ENCODE measurements around the gene STKLD1. TPM values are rescaled to one million over a fixed set of nuclear protein-coding genes. Genes with fewer than 3 reads are reported as not detected.
"Not testable (repeated sequence)": the region's sequence is repeated elsewhere in the genome, so short reads cannot be mapped to it uniquely, and the experiment has no call there.

Gene STKLD1
- total RNA-seq, 1 donor from 2014 or later = 1.3 TPM

GRCh38 chr9:133370685-133371084 is 5.5 kb upstream of the STKLD1 start:
- TF ChIP-seq, protein P1, sequence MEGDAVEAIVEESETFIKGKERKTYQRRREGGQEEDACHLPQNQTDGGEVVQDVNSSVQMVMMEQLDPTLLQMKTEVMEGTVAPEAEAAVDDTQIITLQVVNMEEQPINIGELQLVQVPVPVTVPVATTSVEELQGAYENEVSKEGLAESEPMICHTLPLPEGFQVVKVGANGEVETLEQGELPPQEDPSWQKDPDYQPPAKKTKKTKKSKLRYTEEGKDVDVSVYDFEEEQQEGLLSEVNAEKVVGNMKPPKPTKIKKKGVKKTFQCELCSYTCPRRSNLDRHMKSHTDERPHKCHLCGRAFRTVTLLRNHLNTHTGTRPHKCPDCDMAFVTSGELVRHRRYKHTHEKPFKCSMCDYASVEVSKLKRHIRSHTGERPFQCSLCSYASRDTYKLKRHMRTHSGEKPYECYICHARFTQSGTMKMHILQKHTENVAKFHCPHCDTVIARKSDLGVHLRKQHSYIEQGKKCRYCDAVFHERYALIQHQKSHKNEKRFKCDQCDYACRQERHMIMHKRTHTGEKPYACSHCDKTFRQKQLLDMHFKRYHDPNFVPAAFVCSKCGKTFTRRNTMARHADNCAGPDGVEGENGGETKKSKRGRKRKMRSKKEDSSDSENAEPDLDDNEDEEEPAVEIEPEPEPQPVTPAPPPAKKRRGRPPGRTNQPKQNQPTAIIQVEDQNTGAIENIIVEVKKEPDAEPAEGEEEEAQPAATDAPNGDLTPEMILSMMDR (conservative IDR thresholded peaks at IDR 0.05; ENCODE audit: low read depth, low read length) = no peak
- DNase-seq (ENCODE audit: low read depth) = no peak
- H3K4me3 ChIP-seq (ENCODE audit: low read depth, low read length) = no peak overlapping the region

DNA sequence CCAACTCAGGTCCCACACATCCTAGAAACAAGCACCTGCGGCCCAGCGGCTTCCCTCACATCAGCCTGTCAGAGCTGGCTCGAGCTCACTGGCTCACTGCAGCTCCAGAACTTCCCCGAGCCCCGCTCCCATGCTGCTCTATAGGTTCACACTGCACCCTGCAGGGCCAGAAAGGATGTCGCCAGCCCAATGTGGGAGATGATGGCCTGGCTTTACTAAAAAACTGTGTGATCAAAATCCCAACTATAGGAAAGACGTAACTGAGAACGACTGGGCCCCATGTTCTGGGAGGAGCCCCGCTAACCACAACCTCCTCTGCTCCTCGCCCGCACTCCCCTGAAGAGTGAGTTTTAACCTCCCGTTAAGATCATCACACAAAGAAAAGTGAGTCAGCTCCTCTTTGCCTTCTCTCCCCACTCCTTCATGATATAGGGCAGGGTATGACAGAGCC is 4.9 kb upstream of the STKLD1 start:
- no peak overlapping the region for H3K4me3 ChIP-seq (ENCODE audit: low read depth, low read length)
- TF ChIP-seq, protein P1 (conservative IDR thresholded peaks at IDR 0.05; ENCODE audit: low read depth, low read length) = peak; percentile 9
- no peak for DNase-seq (ENCODE audit: low read depth)

DNA sequence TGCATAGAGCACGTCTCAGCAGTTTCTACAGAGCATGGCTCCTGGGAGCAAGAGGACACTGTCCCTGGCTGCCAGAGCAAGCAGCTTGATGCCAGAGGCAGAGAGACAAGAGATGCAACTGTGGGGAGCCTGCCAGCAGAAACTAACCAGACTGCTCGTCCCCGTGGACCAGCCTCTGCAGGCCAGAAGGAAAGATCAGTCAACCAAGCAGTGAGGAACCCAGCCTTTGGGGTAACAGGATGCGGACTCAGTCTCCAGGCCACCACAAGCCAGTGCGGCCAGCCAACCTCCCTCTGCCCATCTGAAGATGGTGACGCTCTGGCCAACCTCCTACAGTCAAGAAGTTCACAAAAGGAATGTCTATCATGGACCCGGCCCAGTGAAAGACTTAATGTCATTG is 4.0 kb upstream of the STKLD1 start:
- TF ChIP-seq, protein P1 (conservative IDR thresholded peaks at IDR 0.05; ENCODE audit: low read depth, low read length) = no peak
- no peak for DNase-seq (ENCODE audit: low read depth)
- H3K4me3 ChIP-seq (ENCODE audit: low read depth, low read length) = no peak overlapping the region

GRCh38 chr9:133374612-133375115 is 1.5 kb upstream of the STKLD1 start:
- DNase-seq (ENCODE audit: low read depth) = no peak

GRCh38 chr9:133375116-133375723 is 946 bp upstream of the STKLD1 start:
- peak overlapping the region; percentile 97 for H3K4me3 ChIP-seq (ENCODE audit: low read depth, low read length)
- DNase-seq (ENCODE audit: low read depth) = no peak
- TF ChIP-seq, protein P1 (conservative IDR thresholded peaks at IDR 0.05; ENCODE audit: low read depth, low read length) = peak; percentile 24

More at GRCh38 chr9:133374612-133375115, 1.5 kb upstream of the STKLD1 start:
- TF ChIP-seq, protein P1 (conservative IDR thresholded peaks at IDR 0.05; ENCODE audit: low read depth, low read length) = no peak
- peak overlapping the region; percentile 97 for H3K4me3 ChIP-seq (ENCODE audit: low read depth, low read length)

- DNase-seq (ENCODE audit: low read depth) = not testable (repeated sequence)
- H3K4me3 ChIP-seq (ENCODE audit: low read depth, low read length) = peak overlapping the region; percentile 97
Observed at GRCh38 chr9:133377280-133377679, 1.1 kb downstream of the STKLD1 start.

- TF ChIP-seq, protein P1 (conservative IDR thresholded peaks at IDR 0.05; ENCODE audit: low read depth, low read length) = no peak
Observed at GRCh38 chr9:133377721-133378216, 1.6 kb downstream of the STKLD1 start.

More at GRCh38 chr9:133377721-133378216, 1.6 kb downstream of the STKLD1 start:
- H3K4me3 ChIP-seq (ENCODE audit: low read depth, low read length) = no peak overlapping the region
- DNase-seq (ENCODE audit: low read depth) = no peak

Measured in epithelial cell of proximal tubule (primary cell).